Endometrium (tissue), 2 donors: ENCODE results near the gene AGTRAP.

Experiments used
- FAIRE-seq: peaks from 2 replicates; lab custom pipeline; 2012; peaks lifted over from hg19 to GRCh38; lab: Jason Lieb, UNC
- donor health status: control.
- donor health status: control.

Gene AGTRAP

GRCh38 chr1:11706292-11706691 lies 29.6 kb upstream of the AGTRAP start:
- no peak for FAIRE-seq

GRCh38 chr1:11707621-11708276 lies 28.2 kb upstream of the AGTRAP start:
- FAIRE-seq: no peak

- no peak for FAIRE-seq
Observed at GRCh38 chr1:11708554-11709350, 27.2 kb upstream of the AGTRAP start.

- FAIRE-seq: no peak
Observed at GRCh38 chr1:11711490-11711889, 24.4 kb upstream of the AGTRAP start.

- no peak for FAIRE-seq
Observed at GRCh38 chr1:11712285-11712684, 23.7 kb upstream of the AGTRAP start.

- FAIRE-seq: no peak
Observed at GRCh38 chr1:11713095-11713494, 22.8 kb upstream of the AGTRAP start.

- no peak for FAIRE-seq
Observed at GRCh38 chr1:11714831-11715575, 20.9 kb upstream of the AGTRAP start.

GRCh38 chr1:11719313-11720032 lies 16.5 kb upstream of the AGTRAP start:
- no peak for FAIRE-seq

GRCh38 chr1:11720033-11720376 lies 15.9 kb upstream of the AGTRAP start:
- no peak for FAIRE-seq

GRCh38 chr1:11720525-11720924 lies 15.4 kb upstream of the AGTRAP start:
- no peak for FAIRE-seq

- no peak for FAIRE-seq
Observed at GRCh38 chr1:11721311-11721710, 14.6 kb upstream of the AGTRAP start.

- FAIRE-seq: no peak
Observed at GRCh38 chr1:11722538-11722937, 13.4 kb upstream of the AGTRAP start.

- FAIRE-seq: no peak
Observed at GRCh38 chr1:11725616-11726015, 10.3 kb upstream of the AGTRAP start.

- no peak for FAIRE-seq
Observed at GRCh38 chr1:11727119-11727518, 8.8 kb upstream of the AGTRAP start.

GRCh38 chr1:11728126-11728806 lies 7.7 kb upstream of the AGTRAP start:
- no peak for FAIRE-seq

- FAIRE-seq: no peak
Observed at GRCh38 chr1:11729155-11729497, 6.8 kb upstream of the AGTRAP start.

- no peak for FAIRE-seq
Observed at GRCh38 chr1:11729498-11730428, 6.2 kb upstream of the AGTRAP start.

GRCh38 chr1:11730429-11730891 lies 5.5 kb upstream of the AGTRAP start:
- FAIRE-seq: no peak

- no peak for FAIRE-seq
Observed at GRCh38 chr1:11731691-11732283, 4.1 kb upstream of the AGTRAP start.

GRCh38 chr1:11733306-11733705 lies 2.6 kb upstream of the AGTRAP start:
- no peak for FAIRE-seq

- FAIRE-seq: no peak
Observed at GRCh38 chr1:11735531-11735853, 444 bp upstream of the AGTRAP start.
